Neuronal stem cell (in vitro differentiated cells): Measurements from ENCODE around the gene COL5A1.

ENCODE experiments used
- DNase-seq: peaks from one replicate; pipeline ENCODE4 v3.0.0-alpha.2; 2013; ENCODE audit warnings: low spot score
- H2AFZ ChIP-seq: one replicate; pipeline ENCODE4 v1.6.1; 2013; ENCODE audit warnings: mild to moderate bottlenecking, low read length, inconsistent platforms
- H2AK5ac ChIP-seq: 2 replicates; pipeline ENCODE4 v1.6.1; 2013; ENCODE audit warnings: low read depth, mild to moderate bottlenecking, inconsistent platforms, low read length, moderate library complexity, mixed read lengths
- H2BK120ac ChIP-seq: 2 replicates; pipeline ENCODE4 v1.6.1; 2013; ENCODE audit warnings: low read depth, mild to moderate bottlenecking, inconsistent platforms, low read length, moderate library complexity, mixed read lengths
- H2BK12ac ChIP-seq: one replicate; pipeline ENCODE4 v1.6.1; 2013; ENCODE audit warnings: low read length, inconsistent platforms
- H2BK15ac ChIP-seq: 2 replicates; pipeline ENCODE4 v1.6.1; 2013; ENCODE audit warnings: mild to moderate bottlenecking, low read length, inconsistent platforms, mixed read lengths
- H2BK5ac ChIP-seq: one replicate; pipeline ENCODE4 v1.6.1; 2013; ENCODE audit warnings: inconsistent platforms, mild to moderate bottlenecking, low read length, moderate library complexity
- H3K14ac ChIP-seq: one replicate; pipeline ENCODE4 v1.6.1; 2013; ENCODE audit warnings: low read length, inconsistent platforms
- H3K18ac ChIP-seq: 2 replicates; pipeline ENCODE4 v1.6.1; 2013; ENCODE audit warnings: low read length, inconsistent platforms
- H3K23ac ChIP-seq: 2 replicates; pipeline ENCODE4 v1.6.1; 2013; ENCODE audit warnings: low read depth, mild to moderate bottlenecking, mixed read lengths, low read length, inconsistent platforms; ENCODE audit not compliant: poor library complexity
- H3K27ac ChIP-seq: replicated peaks from 3 replicates; pipeline ENCODE4 v1.5.1; 2013; ENCODE audit warnings: low read length, inconsistent platforms
- H3K27me3 ChIP-seq, 3 experiments: 2 replicates each; pipeline ENCODE4 v1.6.1; 2013; ENCODE audit warnings: low read length in 3 of 3, mild to moderate bottlenecking in 2 of 3, inconsistent platforms in 1 of 3, low read depth in 1 of 3, mixed read lengths in 1 of 3, moderate library complexity in 1 of 3; ENCODE audit not compliant: control insufficient read depth in 3 of 3, insufficient read depth in 3 of 3
- H3K36me3 ChIP-seq, 2 donors: replicated peaks in 1 of 2; 2 replicates each; pipeline ENCODE4 v1.6.1; 2013; ENCODE audit warnings: low read length in 2 of 2; ENCODE audit not compliant: control insufficient read depth in 2 of 2, insufficient read depth in 2 of 2
- H3K4ac ChIP-seq: 2 replicates; pipeline ENCODE4 v1.6.1; 2013; ENCODE audit warnings: inconsistent platforms, mild to moderate bottlenecking, low read length, moderate library complexity
- H3K4me1 ChIP-seq, 2 donors: 1 replicate in 1 of 2; 2 replicates in 1 of 2; pipeline ENCODE4 v1.6.1; 2013; ENCODE audit warnings: low read length in 2 of 2, low read depth in 1 of 2; ENCODE audit not compliant: control insufficient read depth in 2 of 2, insufficient read depth in 1 of 2
- H3K4me2 ChIP-seq: one replicate; pipeline ENCODE4 v1.6.1; 2013; ENCODE audit warnings: mild to moderate bottlenecking, low read length, inconsistent platforms; ENCODE audit not compliant: insufficient read depth, poor library complexity, severe bottlenecking
- H3K4me3 ChIP-seq, 2 donors: 2 replicates each; pipeline ENCODE4 v1.5.1; 2013; ENCODE audit warnings: low read length in 2 of 2, mild to moderate bottlenecking in 2 of 2, inconsistent platforms in 1 of 2, moderate library complexity in 1 of 2
- H3K79me1 ChIP-seq: one replicate; pipeline ENCODE4 v1.6.1; 2013; ENCODE audit warnings: low read depth, mild to moderate bottlenecking, inconsistent platforms, low read length, moderate library complexity
- H3K9ac ChIP-seq: one replicate; pipeline ENCODE4 v1.6.1; 2013; ENCODE audit warnings: mild to moderate bottlenecking, low read depth, low read length, inconsistent platforms; ENCODE audit not compliant: poor library complexity
- H3K9me3 ChIP-seq, 2 donors: replicated peaks in 1 of 2; 2 replicates each; pipeline versions ENCODE3 to v1.6.1; 2013; ENCODE audit warnings: low read length in 2 of 2, mild to moderate bottlenecking in 2 of 2, inconsistent platforms in 1 of 2, low read depth in 1 of 2, mixed read lengths in 1 of 2, moderate library complexity in 1 of 2; ENCODE audit not compliant: control insufficient read depth in 2 of 2, insufficient read depth in 1 of 2
- H4K8ac ChIP-seq: one replicate; pipeline ENCODE4 v1.6.1; 2013; ENCODE audit warnings: low read depth, mild to moderate bottlenecking, inconsistent platforms, low read length, moderate library complexity
- H4K91ac ChIP-seq: one replicate; pipeline ENCODE4 v1.6.1; 2013; ENCODE audit warnings: low read length, low read depth, mild to moderate bottlenecking, inconsistent platforms; ENCODE audit not compliant: poor library complexity
- WGBS, 2 donors: extraction: QIAGEN DNeasy Blood & Tissue Kit; methylation state at CpG; one replicate each; pipeline ENCODE4 v1.1.7; 2013; ENCODE audit warnings: missing lambda C conversion rate in 2 of 2, mixed read lengths in 1 of 2; ENCODE audit not compliant: insufficient read length in 2 of 2, insufficient replicate concordance in 1 of 2; ENCODE audit errors: extremely low coverage in 2 of 2; 5-methylcytosine and 5-hydroxymethylcytosine counted together

COL5A1 gene

GRCh38 chr9:134836406-134836970 lies 194.9 kb downstream of the COL5A1 start:
- peaks cover 0 to 11% of the 10 kb centered on the region in 2 donors for H3K4me1 ChIP-seq
- H2BK5ac ChIP-seq = peak overlapping the region; percentile 91
- H3K27me3 ChIP-seq = peaks cover 0 to 9% (median 0%) of the 10 kb centered on the region in 3 experiments
- H3K9ac ChIP-seq = no peak overlapping the region
- no peak overlapping the region for H3K14ac ChIP-seq
- H4K91ac ChIP-seq = no peak overlapping the region
- H2AFZ ChIP-seq = no peak overlapping the region
- peak overlapping the region; percentile 68 for H2AK5ac ChIP-seq
- H2BK120ac ChIP-seq = no peak overlapping the region
- H2BK15ac ChIP-seq = no peak overlapping the region
- H3K4me3 ChIP-seq = no peak overlapping the region
- H2BK12ac ChIP-seq = no peak overlapping the region
- H3K4me2 ChIP-seq = no peak overlapping the region
- H3K9me3 ChIP-seq = no peaks in the 10 kb centered on the region
- H3K27ac ChIP-seq = no peak overlapping the region
- H3K18ac ChIP-seq = peak overlapping the region; percentile 87
- no peak for DNase-seq
- H4K8ac ChIP-seq = no peak overlapping the region
- no CpG with 5 or more reads among the region's 19 CpGs for WGBS, 2 donors
- no peak overlapping the region for H3K23ac ChIP-seq
- H3K36me3 ChIP-seq = no peaks in the 10 kb centered on the region
- H3K79me1 ChIP-seq = peaks cover 4% of the 10 kb centered on the region
- H3K4ac ChIP-seq = no peak overlapping the region

DNA sequence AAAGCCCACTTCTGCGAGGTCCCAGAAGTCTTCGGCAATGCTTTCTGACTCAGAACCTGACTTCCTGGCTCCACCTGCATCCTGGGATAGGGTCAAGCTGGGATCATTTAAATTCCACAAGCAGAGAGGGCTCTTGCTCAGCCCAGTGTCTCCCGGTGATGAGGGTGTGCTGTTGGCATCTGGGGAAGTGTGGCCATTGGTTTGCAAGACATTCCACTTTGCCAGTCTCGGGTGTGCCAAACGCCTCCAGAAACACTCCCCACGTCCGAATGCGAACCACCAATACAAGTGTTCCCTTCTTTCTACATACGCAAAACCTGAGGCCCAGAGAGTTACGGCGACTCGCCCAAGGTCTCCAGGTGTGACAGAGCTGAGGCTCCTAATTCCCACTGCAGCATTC lies 195.9 kb downstream of the COL5A1 start:
- no peaks in the 10 kb centered on the region for H3K9me3 ChIP-seq
- no peak overlapping the region for H3K4ac ChIP-seq
- no peak overlapping the region for H3K9ac ChIP-seq
- H3K27me3 ChIP-seq = peaks cover 0 to 5% (median 0%) of the 10 kb centered on the region in 3 experiments
- H3K14ac ChIP-seq = no peak overlapping the region
- WGBS, 2 donors = no CpG with 5 or more reads among the region's 12 CpGs
- no peak overlapping the region for H2BK120ac ChIP-seq
- H3K79me1 ChIP-seq = peaks cover 2% of the 10 kb centered on the region
- H3K4me2 ChIP-seq = no peak overlapping the region
- H3K18ac ChIP-seq = no peak overlapping the region
- no peak for DNase-seq
- H4K91ac ChIP-seq = no peak overlapping the region
- H2AK5ac ChIP-seq = no peak overlapping the region
- H3K4me3 ChIP-seq = no peak overlapping the region
- no peak overlapping the region for H2AFZ ChIP-seq
- peaks cover 0 to 11% of the 10 kb centered on the region in 2 donors for H3K4me1 ChIP-seq
- H2BK12ac ChIP-seq = no peak overlapping the region
- H3K36me3 ChIP-seq = no peaks in the 10 kb centered on the region
- no peak overlapping the region for H2BK5ac ChIP-seq
- H4K8ac ChIP-seq = no peak overlapping the region
- H3K27ac ChIP-seq = no peak overlapping the region
- H2BK15ac ChIP-seq = no peak overlapping the region
- no peak overlapping the region for H3K23ac ChIP-seq

GRCh38 chr9:134838651-134839454 lies 197.2 kb downstream of the COL5A1 start:
- no peak for DNase-seq
- Histone ChIP-seq H3K9me3 (no peaks in the 10 kb centered on the region), H4K8ac (no peak overlapping the region), H2BK15ac (peak overlapping the region; percentile 16), H3K4me3 (no peak overlapping the region), H2BK5ac (no peak overlapping the region), H3K36me3 (no peaks in the 10 kb centered on the region), H2BK120ac (no peak overlapping the region), H3K4ac (peak overlapping the region; percentile 89), H3K27ac (no peak overlapping the region), H3K9ac (no peak overlapping the region), H2AFZ (no peak overlapping the region), H3K14ac (no peak overlapping the region), H3K4me2 (no peak overlapping the region), H3K4me1 (peaks cover 0 to 5% of the 10 kb centered on the region in 2 donors), H2AK5ac (peak overlapping the region; percentile 70), H3K27me3 (no peaks in the 10 kb centered on the region), H3K18ac (peak overlapping the region; percentile 7), H4K91ac (no peak overlapping the region), H3K23ac (peak overlapping the region; percentile 67), H3K79me1 (peaks cover 5% of the 10 kb centered on the region), H2BK12ac (no peak overlapping the region)
- no CpG with 5 or more reads among the region's 34 CpGs for WGBS, 2 donors

- H3K79me1 ChIP-seq = peaks cover 3% of the 10 kb centered on the region
- peak overlapping the region; percentile 82 for H4K8ac ChIP-seq
- H3K4ac ChIP-seq = peak overlapping the region; percentile 89
- H3K9ac ChIP-seq = peak overlapping the region; percentile 44
- H2BK5ac ChIP-seq = no peak overlapping the region
- no peak overlapping the region for H2AFZ ChIP-seq
- no CpG with 5 or more reads among the region's 21 CpGs for WGBS, 2 donors
- peaks cover 0 to 4% (median 0%) of the 10 kb centered on the region in 3 experiments for H3K27me3 ChIP-seq
- no peaks in the 10 kb centered on the region for H3K36me3 ChIP-seq
- H3K4me1 ChIP-seq = peaks cover 0 to 5% of the 10 kb centered on the region in 2 donors
- H4K91ac ChIP-seq = peak overlapping the region; percentile 94
- peak overlapping the region; percentile 99 for H2BK120ac ChIP-seq
- H3K9me3 ChIP-seq = no peaks in the 10 kb centered on the region
- H3K4me2 ChIP-seq = no peak overlapping the region
- H3K27ac ChIP-seq = no peak overlapping the region
- no peak overlapping the region for H2BK15ac ChIP-seq
- no peak for DNase-seq
- peak overlapping the region; percentile 70 for H2AK5ac ChIP-seq
- peak overlapping the region; percentile 85 for H3K18ac ChIP-seq
- H2BK12ac ChIP-seq = peak overlapping the region; percentile 41
- peak overlapping the region; percentile 89 for H3K23ac ChIP-seq
- H3K4me3 ChIP-seq = no peak overlapping the region
- H3K14ac ChIP-seq = no peak overlapping the region
These were observed 198.0 kb downstream of the COL5A1 start for GRCh38 chr9:134839455-134840125.
